DOHH2 (cell line): ENCODE measurements around the gene KRTAP5-1.
"Not testable (repeated sequence)": the region's sequence is repeated elsewhere in the genome, so short reads cannot be mapped to it uniquely, and the experiment has no call there.

Experiments
- H3F3A ChIP-seq: fragments of 200-600 bp; sonication (generic), shearing (Covaris generic); 2 replicates; pipeline ENCODE4 v1.6.0; 2016; ENCODE audit warnings: antibody characterized with exemption, mild to moderate bottlenecking; ENCODE audit not compliant: control insufficient read depth, insufficient read depth
- H3K27ac ChIP-seq: fragments of 200-600 bp; sonication (generic); 2 replicates; pipeline ENCODE4 v1.5.1; 2014; ENCODE audit warnings: low read depth, mild to moderate bottlenecking, low read length, moderate library complexity
- H3K27me3 ChIP-seq: fragments of 200-600 bp; sonication (generic); 2 replicates; pipeline ENCODE4 v1.6.1; 2014; ENCODE audit warnings: mild to moderate bottlenecking, low read length, mixed read lengths; ENCODE audit not compliant: control insufficient read depth
- H3K36me3 ChIP-seq: fragments of 200-600 bp; sonication (generic); 2 replicates; pipeline ENCODE4 v1.6.1; 2014; ENCODE audit warnings: mild to moderate bottlenecking, low read length, moderate library complexity, mixed read lengths; ENCODE audit not compliant: control insufficient read depth
- H3K4me1 ChIP-seq: fragments of 200-600 bp; sonication (generic); 2 replicates; pipeline ENCODE4 v1.6.1; 2014; ENCODE audit warnings: mild to moderate bottlenecking, low read length, mixed read lengths; ENCODE audit not compliant: control insufficient read depth
- H3K4me2 ChIP-seq: fragments of 200-600 bp; sonication (generic); 2 replicates; pipeline ENCODE4 v1.6.0; 2014; ENCODE audit warnings: mild to moderate bottlenecking, low read length, moderate library complexity
- H3K4me3 ChIP-seq: fragments of 200-600 bp; sonication (generic); 2 replicates; pipeline ENCODE4 v1.5.1; 2014; ENCODE audit warnings: mild to moderate bottlenecking, low read length, mixed read lengths
- H3K79me2 ChIP-seq: fragments of 200-600 bp; sonication (generic); 2 replicates; pipeline ENCODE4 v1.6.1; 2014; ENCODE audit warnings: mild to moderate bottlenecking, low read length, mixed read lengths; ENCODE audit not compliant: control insufficient read depth
- H3K9me2 ChIP-seq: fragments of 200-600 bp; sonication (generic); replicated peaks from 2 replicates; pipeline ENCODE4 v1.6.1; 2014; ENCODE audit warnings: mild to moderate bottlenecking, low read length, mixed read lengths; ENCODE audit not compliant: control insufficient read depth
- H3K9me3 ChIP-seq: fragments of 200-600 bp; sonication (generic); 2 replicates; pipeline ENCODE4 v1.6.1; 2014; ENCODE audit warnings: antibody characterized with exemption, low read length, mixed read lengths; ENCODE audit not compliant: control insufficient read depth, insufficient read depth
- H4K20me1 ChIP-seq: fragments of 200-600 bp; sonication (generic); 2 replicates; pipeline ENCODE4 v1.6.0; 2014; ENCODE audit warnings: low read depth, mild to moderate bottlenecking, antibody characterized with exemption, low read length, moderate library complexity; ENCODE audit not compliant: control insufficient read depth, insufficient read depth
- EZH2phosphoT487 ChIP-seq: fragments of 200-600 bp; sonication (generic); IDR thresholded peaks from 2 replicates; pipeline ENCODE4 v1.6.1; 2017; ENCODE audit warnings: borderline replicate concordance, mild to moderate bottlenecking, antibody characterized with exemption, low read length, moderate library complexity, mixed read lengths
- TF ChIP-seq, protein P1 (sequence below): fragments of 200-600 bp; sonication (generic); IDR thresholded peaks from one replicate; pipeline ENCODE4 v1.5.1; 2014; ENCODE audit warnings: antibody characterized with exemption, mild to moderate bottlenecking, low read depth, low read length; ENCODE audit not compliant: poor library complexity, severe bottlenecking

KRTAP5-1 gene

DNA sequence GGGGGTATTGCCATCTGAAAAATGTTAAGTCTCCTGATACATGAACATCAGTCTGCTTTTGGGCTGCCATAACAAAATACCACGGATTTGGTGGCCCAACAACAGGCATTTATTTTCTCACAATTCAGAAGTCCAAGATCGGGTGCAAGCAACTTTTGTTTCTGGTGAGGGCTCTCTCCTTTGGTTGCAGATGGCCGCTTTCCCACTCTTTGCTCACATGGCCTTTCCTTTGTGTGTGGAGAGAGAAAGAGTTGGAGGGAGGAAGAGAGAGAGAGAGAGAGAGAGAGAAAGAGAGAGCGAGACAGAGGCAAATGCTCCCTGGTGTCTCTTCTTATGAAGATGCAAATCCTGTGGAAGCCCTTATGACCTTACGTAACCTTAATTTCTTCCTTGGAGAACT is 15.5 kb upstream of the KRTAP5-1 start:
- TF ChIP-seq, protein P1, sequence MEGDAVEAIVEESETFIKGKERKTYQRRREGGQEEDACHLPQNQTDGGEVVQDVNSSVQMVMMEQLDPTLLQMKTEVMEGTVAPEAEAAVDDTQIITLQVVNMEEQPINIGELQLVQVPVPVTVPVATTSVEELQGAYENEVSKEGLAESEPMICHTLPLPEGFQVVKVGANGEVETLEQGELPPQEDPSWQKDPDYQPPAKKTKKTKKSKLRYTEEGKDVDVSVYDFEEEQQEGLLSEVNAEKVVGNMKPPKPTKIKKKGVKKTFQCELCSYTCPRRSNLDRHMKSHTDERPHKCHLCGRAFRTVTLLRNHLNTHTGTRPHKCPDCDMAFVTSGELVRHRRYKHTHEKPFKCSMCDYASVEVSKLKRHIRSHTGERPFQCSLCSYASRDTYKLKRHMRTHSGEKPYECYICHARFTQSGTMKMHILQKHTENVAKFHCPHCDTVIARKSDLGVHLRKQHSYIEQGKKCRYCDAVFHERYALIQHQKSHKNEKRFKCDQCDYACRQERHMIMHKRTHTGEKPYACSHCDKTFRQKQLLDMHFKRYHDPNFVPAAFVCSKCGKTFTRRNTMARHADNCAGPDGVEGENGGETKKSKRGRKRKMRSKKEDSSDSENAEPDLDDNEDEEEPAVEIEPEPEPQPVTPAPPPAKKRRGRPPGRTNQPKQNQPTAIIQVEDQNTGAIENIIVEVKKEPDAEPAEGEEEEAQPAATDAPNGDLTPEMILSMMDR: no peak
- Histone ChIP-seq H3K4me3 (no peak overlapping the region), H3K27me3 (peaks cover 21% of the 10 kb centered on the region), H3K9me3 (no peaks in the 10 kb centered on the region), H3K27ac (no peak overlapping the region), H3K9me2 (no peaks in the 10 kb centered on the region), H3K36me3 (no peaks in the 10 kb centered on the region), H3K79me2 (no peaks in the 10 kb centered on the region), H4K20me1 (no peaks in the 10 kb centered on the region), H3F3A (no peaks in the 10 kb centered on the region), H3K4me1 (no peaks in the 10 kb centered on the region), H3K4me2 (no peak overlapping the region)

DNA sequence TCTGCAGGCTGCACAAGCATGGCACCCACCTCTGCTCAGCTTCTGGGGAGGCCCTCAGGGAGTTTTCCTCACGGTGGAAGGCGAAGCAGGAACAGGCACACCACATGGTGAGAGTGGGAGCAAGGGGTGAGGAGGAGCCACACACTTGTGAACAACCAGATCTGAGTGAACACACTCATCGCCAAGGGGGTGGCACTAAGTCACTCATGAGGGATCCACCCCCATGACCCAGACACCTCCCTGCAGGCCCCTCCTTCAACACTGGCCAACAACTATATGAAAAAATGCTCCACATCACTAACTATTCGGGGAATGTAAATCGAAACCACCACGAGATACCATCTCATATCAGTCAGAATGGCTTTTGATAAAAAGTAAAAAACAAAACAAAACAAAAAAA is 13.7 kb upstream of the KRTAP5-1 start:
- Histone ChIP-seq H3K36me3 (no peaks in the 10 kb centered on the region), H3K9me3 (no peaks in the 10 kb centered on the region), H3K9me2 (no peaks in the 10 kb centered on the region), H3K27ac (no peak overlapping the region), H3K4me2 (no peak overlapping the region), H3K4me3 (no peak overlapping the region), H3K79me2 (no peaks in the 10 kb centered on the region), H3F3A (no peaks in the 10 kb centered on the region), H4K20me1 (no peaks in the 10 kb centered on the region), H3K4me1 (no peaks in the 10 kb centered on the region), H3K27me3 (peaks cover 21% of the 10 kb centered on the region)
- TF ChIP-seq, protein P1: no peak
- no peak for TF ChIP-seq EZH2phosphoT487

DNA sequence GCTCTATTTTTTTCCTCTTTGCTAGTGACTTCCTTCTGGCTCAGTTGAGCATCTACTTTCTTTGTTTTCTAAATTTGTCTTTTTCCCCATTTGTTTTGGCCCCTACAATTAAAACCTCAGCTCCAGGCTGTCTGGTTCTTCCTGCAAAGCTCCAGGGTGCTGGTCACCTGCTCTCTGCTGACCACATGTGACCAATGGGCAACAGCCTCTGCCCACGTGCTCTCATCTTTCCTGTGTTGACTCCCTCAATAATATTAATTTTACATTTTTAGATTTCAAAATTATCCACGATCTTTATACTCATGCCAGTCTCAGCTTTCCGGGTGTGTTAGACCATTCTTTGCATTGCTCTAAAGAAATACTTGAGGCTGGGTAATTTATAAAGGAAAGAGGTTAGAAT is 13.3 kb upstream of the KRTAP5-1 start:
- H3K4me1 ChIP-seq, H3F3A ChIP-seq, H3K27ac ChIP-seq, H3K9me2 ChIP-seq, H3K4me3 ChIP-seq, H3K4me2 ChIP-seq, H3K9me3 ChIP-seq, H3K36me3 ChIP-seq, H3K79me2 ChIP-seq, H4K20me1 ChIP-seq: not testable (repeated sequence)
- peaks cover 25% of the 10 kb centered on the region for H3K27me3 ChIP-seq

DNA sequence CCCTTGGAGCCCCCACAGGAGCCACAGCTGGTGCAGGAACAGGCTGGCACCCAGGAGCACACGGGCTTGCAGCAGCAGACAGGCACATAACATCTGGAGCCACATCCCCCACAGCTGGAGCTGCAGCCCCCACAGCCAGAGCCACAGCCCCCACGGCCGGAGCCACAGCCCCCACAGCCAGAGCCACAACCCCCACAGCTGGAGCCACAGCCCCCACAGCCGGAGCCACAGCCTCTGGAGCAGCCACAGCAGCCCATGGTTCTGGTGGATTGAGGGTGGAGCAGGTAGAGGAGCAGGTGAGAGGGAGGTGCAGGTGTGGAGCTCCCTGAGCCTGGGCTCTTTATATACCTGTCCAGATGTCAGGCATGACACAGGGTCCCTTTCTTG is 12.9 kb upstream of the KRTAP5-1 start, which contains the start of gene KRTAP5-2:
Gene KRTAP5-2 (minus strand): TSS at position 301 of the 387 bp plus-strand sequence. CDS start 44 bp downstream, at position 257.
- H3K4me1 ChIP-seq: no peaks in the 10 kb centered on the region
- H3K79me2 ChIP-seq: no peaks in the 10 kb centered on the region
- no peaks in the 10 kb centered on the region for H3K9me2 ChIP-seq
- H3K27ac ChIP-seq: no peak within 1 kb of the TSS
- H3F3A ChIP-seq: no peaks in the 10 kb centered on the region
- H4K20me1 ChIP-seq: no peaks in the 10 kb centered on the region
- no peak within 1 kb of the TSS for H3K4me2 ChIP-seq
- TF ChIP-seq, protein P1: no peak
- no peak for TF ChIP-seq EZH2phosphoT487
- H3K27me3 ChIP-seq: peaks cover 27% of the 10 kb centered on the region
- no peaks in the 10 kb centered on the region for H3K36me3 ChIP-seq
- no peak within 1 kb of the TSS for H3K4me3 ChIP-seq
- no peaks in the 10 kb centered on the region for H3K9me3 ChIP-seq
